Esophagus squamous epithelium (tissue), 4 donors: ENCODE results near the gene APLP2.
"Not testable (repeated sequence)": the region's sequence is repeated elsewhere in the genome, so short reads cannot be mapped to it uniquely, and the experiment has no call there.

Experiments used
- POLR2A ChIP-seq, 4 donors: fragments of 450-650 bp; IDR thresholded peaks; one replicate each; pipeline ENCODE4 v1.6.1; 2017; ENCODE audit warnings: antibody characterized with exemption in 4 of 4, mild to moderate bottlenecking in 4 of 4, moderate library complexity in 3 of 4
- TF ChIP-seq, protein P1 (sequence below), 6 experiments: fragments of 450-650 bp in 4 of 6; fragments of 200-600 bp in 2 of 6; sonication (generic) in 2 of 6; IDR thresholded peaks; one replicate each; pipeline ENCODE4 v1.5.1; 2016 to 2019; ENCODE audit warnings: antibody characterized with exemption in 6 of 6, mild to moderate bottlenecking in 4 of 6, moderate library complexity in 4 of 6

DNA sequence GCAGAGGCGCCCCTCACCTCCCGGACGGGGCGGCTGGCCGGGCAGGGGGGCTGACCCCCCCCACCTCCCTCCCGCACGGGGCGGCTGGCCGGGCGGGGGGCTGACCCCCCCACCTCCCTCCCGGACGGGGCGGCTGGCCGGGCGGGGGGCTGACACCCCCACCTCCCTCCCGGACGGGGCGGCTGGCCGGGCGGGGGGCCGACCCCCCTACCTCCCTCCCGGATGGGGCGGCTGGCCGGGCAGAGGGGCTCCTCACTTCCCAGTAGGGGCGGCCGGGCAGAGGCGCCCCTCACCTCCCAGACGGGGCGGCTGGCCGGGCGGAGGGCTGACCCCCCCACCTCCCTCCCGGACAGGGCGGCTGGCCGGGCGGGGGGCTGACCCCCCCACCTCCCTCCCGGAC, 21.5 kb downstream of the APLP2 start:
- TF ChIP-seq, protein P1, sequence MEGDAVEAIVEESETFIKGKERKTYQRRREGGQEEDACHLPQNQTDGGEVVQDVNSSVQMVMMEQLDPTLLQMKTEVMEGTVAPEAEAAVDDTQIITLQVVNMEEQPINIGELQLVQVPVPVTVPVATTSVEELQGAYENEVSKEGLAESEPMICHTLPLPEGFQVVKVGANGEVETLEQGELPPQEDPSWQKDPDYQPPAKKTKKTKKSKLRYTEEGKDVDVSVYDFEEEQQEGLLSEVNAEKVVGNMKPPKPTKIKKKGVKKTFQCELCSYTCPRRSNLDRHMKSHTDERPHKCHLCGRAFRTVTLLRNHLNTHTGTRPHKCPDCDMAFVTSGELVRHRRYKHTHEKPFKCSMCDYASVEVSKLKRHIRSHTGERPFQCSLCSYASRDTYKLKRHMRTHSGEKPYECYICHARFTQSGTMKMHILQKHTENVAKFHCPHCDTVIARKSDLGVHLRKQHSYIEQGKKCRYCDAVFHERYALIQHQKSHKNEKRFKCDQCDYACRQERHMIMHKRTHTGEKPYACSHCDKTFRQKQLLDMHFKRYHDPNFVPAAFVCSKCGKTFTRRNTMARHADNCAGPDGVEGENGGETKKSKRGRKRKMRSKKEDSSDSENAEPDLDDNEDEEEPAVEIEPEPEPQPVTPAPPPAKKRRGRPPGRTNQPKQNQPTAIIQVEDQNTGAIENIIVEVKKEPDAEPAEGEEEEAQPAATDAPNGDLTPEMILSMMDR (IDR thresholded peaks at IDR 0.05): not testable (repeated sequence)
- not testable (repeated sequence) for TF ChIP-seq POLR2A (IDR thresholded peaks at IDR 0.05)
